HepG2 (cell line): ENCODE data around the gene MPZ. TPM values are rescaled to one million over a fixed set of nuclear protein-coding genes. Genes with fewer than 3 reads are reported as not detected.

Experiments
- MED1 ChIP-seq: sonication (generic); formaldehyde crosslinking; IDR thresholded peaks from 2 replicates; pipeline ENCODE4 v1.4.0; 2020; ENCODE audit warnings: missing genetic modification reagents
- SP4 ChIP-seq: sonication (generic); formaldehyde crosslinking; IDR thresholded peaks from 2 replicates; pipeline ENCODE4 v1.8.1; 2023; ENCODE audit warnings: mild to moderate bottlenecking, missing genetic modification reagents
- WIZ ChIP-seq: sonication (generic); formaldehyde crosslinking; IDR thresholded peaks from 2 replicates; pipeline ENCODE4 v1.5.1; 2020; ENCODE audit warnings: mild to moderate bottlenecking, missing genetic modification reagents
- ZFP36L2 ChIP-seq: sonication (generic); formaldehyde crosslinking; IDR thresholded peaks from 2 replicates; pipeline ENCODE4 v1.4.0; 2020; ENCODE audit warnings: missing genetic modification reagents
- ZNF558 ChIP-seq: sonication (generic); formaldehyde crosslinking; IDR thresholded peaks from 2 replicates; pipeline ENCODE4 v1.9.0; 2022; ENCODE audit warnings: mild to moderate bottlenecking, missing genetic modification reagents, borderline replicate concordance
- ZNF674 ChIP-seq: sonication (generic); formaldehyde crosslinking; IDR thresholded peaks from 2 replicates; pipeline ENCODE4 v1.5.0; 2020; ENCODE audit warnings: low read depth, mild to moderate bottlenecking, missing genetic modification reagents
- ZSCAN29 ChIP-seq: sonication (generic); formaldehyde crosslinking; conservative IDR thresholded peaks from 2 replicates; pipeline ENCODE4 v1.4.0; 2020; ENCODE audit warnings: mild to moderate bottlenecking, missing genetic modification reagents
- polyA plus RNA-seq, 8 experiments: library from polyadenylated mRNA; depleted of rRNA in 3 of 8; stranded (reverse) in 7 of 8; unstranded in 1 of 8; fragments of >200 nt; fragmentation: Illumina TruSeq in 4 of 8; extraction: Trizol in 4 of 8; gene quantifications; 2 replicates each; pipeline versions ENCODE4 v1.2.1 to v1.2.3, GENCODE V29; 2011 to 2016; ENCODE audit warnings: low read depth in 4 of 8, missing spikeins in 1 of 8, mixed read lengths in 1 of 8; ENCODE audit not compliant: insufficient read depth in 1 of 8
- total RNA-seq, 5 experiments: library from RNA; depleted of rRNA; stranded (reverse); fragments of >200 nt; fragmentation: Illumina TruSeq; extraction: Trizol; gene quantifications; 2 replicates each; pipeline ENCODE4 v1.2.3, GENCODE V29; 2016; ENCODE audit warnings: low read depth in 1 of 5
- TF ChIP-seq, protein P1 (sequence below): sonication (generic); formaldehyde crosslinking; IDR thresholded peaks from 2 replicates; pipeline ENCODE4 v1.5.0; 2020; ENCODE audit warnings: missing genetic modification reagents, mild to moderate bottlenecking, borderline replicate concordance
- TF ChIP-seq, protein P2 (sequence below): sonication (generic); formaldehyde crosslinking; IDR thresholded peaks from 2 replicates; pipeline ENCODE4 v1.5.0; 2020; ENCODE audit warnings: mild to moderate bottlenecking, missing genetic modification reagents
- TF ChIP-seq, protein P3 (sequence below): sonication (generic); formaldehyde crosslinking; IDR thresholded peaks from 2 replicates; pipeline ENCODE4 v1.4.0; 2020; ENCODE audit warnings: missing genetic modification reagents

The MPZ gene
- total and polyA plus RNA-seq, 2 of the 13 experiments (the other 11 are each of a cell fraction or from before 2014, with no cell fraction given), result 18.3 to 24.6 TPM

DNA sequence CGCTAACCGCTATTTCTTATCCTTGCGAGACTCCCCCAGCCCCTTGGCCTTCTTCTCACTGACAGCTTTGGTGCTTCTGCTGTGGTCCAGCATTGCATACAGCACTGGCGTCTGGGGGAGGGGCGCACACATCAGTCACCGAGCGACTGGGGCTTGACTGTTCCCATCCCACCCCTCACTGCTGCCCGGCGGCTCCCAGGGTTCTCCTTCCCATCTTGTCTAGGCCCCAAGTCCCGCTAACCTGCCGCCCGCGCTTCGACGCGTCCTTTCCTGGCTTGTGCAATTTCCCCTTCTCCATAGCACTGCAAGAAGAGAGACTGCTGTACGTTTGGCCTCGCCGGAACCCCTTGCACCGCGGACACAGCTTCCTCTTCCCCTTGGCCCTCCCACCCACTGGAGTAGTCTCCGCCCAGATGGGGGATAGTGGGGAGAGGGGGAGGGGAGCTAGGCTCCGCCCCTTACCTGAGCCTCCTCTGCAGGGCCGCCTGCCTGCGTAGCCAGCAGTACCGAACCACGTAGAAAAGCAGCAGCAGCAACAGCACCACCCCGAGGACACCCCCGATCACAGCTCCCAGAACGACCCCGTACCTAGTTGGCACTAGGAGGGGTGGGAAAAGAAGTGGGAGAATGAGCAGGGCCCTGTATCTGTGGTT, 3.8 kb downstream of the MPZ start (continued):
- TF ChIP-seq ZNF558 (CRISPR knock-in tag), result no peak
- 0 out of 2 replicates have a peak, but pooled peaks have one; percentile 29 for TF ChIP-seq SP4
- TF ChIP-seq, protein P1, sequence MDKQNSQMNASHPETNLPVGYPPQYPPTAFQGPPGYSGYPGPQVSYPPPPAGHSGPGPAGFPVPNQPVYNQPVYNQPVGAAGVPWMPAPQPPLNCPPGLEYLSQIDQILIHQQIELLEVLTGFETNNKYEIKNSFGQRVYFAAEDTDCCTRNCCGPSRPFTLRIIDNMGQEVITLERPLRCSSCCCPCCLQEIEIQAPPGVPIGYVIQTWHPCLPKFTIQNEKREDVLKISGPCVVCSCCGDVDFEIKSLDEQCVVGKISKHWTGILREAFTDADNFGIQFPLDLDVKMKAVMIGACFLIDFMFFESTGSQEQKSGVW (CRISPR knock-in tag), result no peak
- 0 out of 2 replicates have a peak, but pooled peaks have one; percentile 72 for TF ChIP-seq ZSCAN29 (CRISPR knock-in tag)
- no peak; the same call in 1 of the 2 replicates for TF ChIP-seq MED1 (CRISPR knock-in tag)
- no peak for TF ChIP-seq ZNF674 (CRISPR knock-in tag)
- TF ChIP-seq ZFP36L2 (CRISPR knock-in tag), result no peak
- TF ChIP-seq WIZ (CRISPR knock-in tag), result no peak
- TF ChIP-seq, protein P2, sequence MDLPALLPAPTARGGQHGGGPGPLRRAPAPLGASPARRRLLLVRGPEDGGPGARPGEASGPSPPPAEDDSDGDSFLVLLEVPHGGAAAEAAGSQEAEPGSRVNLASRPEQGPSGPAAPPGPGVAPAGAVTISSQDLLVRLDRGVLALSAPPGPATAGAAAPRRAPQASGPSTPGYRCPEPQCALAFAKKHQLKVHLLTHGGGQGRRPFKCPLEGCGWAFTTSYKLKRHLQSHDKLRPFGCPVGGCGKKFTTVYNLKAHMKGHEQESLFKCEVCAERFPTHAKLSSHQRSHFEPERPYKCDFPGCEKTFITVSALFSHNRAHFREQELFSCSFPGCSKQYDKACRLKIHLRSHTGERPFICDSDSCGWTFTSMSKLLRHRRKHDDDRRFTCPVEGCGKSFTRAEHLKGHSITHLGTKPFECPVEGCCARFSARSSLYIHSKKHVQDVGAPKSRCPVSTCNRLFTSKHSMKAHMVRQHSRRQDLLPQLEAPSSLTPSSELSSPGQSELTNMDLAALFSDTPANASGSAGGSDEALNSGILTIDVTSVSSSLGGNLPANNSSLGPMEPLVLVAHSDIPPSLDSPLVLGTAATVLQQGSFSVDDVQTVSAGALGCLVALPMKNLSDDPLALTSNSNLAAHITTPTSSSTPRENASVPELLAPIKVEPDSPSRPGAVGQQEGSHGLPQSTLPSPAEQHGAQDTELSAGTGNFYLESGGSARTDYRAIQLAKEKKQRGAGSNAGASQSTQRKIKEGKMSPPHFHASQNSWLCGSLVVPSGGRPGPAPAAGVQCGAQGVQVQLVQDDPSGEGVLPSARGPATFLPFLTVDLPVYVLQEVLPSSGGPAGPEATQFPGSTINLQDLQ (CRISPR knock-in tag), result no peak
- TF ChIP-seq, protein P3, sequence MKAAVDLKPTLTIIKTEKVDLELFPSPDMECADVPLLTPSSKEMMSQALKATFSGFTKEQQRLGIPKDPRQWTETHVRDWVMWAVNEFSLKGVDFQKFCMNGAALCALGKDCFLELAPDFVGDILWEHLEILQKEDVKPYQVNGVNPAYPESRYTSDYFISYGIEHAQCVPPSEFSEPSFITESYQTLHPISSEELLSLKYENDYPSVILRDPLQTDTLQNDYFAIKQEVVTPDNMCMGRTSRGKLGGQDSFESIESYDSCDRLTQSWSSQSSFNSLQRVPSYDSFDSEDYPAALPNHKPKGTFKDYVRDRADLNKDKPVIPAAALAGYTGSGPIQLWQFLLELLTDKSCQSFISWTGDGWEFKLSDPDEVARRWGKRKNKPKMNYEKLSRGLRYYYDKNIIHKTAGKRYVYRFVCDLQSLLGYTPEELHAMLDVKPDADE (CRISPR knock-in tag), result no peak
